ENCODE measurements around the gene HTRA3. TPM values are rescaled to one million over a fixed set of nuclear protein-coding genes. Genes with fewer than 3 reads are reported as not detected.

HTRA3 gene
- total RNA-seq, 1 experiment from 2014 or later: 2.8 TPM

DNA sequence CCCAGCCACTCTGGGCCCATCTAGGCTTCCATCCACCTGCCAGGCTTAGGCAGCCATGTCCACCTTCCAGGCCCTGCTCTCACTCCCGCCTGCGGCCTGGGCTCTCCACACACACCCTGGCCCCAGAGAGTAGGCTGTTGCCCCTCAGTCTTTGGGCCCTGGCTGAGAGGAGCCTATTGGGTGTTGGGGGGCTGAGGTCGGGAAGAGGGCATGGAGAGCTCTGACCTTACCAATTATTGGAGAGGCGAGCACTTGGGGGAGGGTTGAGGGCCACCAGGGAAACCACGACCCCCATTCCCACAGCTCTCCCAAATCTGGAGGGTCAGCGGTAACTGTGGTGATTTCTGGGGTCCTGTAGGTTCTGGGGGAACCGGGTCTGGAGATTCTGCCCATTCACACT is 38.2 kb downstream of the HTRA3 start:
- no peak for DNase-seq
- H3K27ac ChIP-seq (ENCODE audit: low read length): no peak overlapping the region
- ATAC-seq: no peak
- H3K4me3 ChIP-seq (ENCODE audit: low read length): no peak overlapping the region
- intact Hi-C loops (cut with micrococcal nuclease): no loop called here
- peaks cover 14% of the 10 kb centered on the region for H3K4me1 ChIP-seq (ENCODE audit: insufficient read depth, low read length)
- CTCF ChIA-PET: no interaction called here
- no peaks in the 10 kb centered on the region for H3K27me3 ChIP-seq (ENCODE audit: low read length)
- TF ChIP-seq, protein P1, sequence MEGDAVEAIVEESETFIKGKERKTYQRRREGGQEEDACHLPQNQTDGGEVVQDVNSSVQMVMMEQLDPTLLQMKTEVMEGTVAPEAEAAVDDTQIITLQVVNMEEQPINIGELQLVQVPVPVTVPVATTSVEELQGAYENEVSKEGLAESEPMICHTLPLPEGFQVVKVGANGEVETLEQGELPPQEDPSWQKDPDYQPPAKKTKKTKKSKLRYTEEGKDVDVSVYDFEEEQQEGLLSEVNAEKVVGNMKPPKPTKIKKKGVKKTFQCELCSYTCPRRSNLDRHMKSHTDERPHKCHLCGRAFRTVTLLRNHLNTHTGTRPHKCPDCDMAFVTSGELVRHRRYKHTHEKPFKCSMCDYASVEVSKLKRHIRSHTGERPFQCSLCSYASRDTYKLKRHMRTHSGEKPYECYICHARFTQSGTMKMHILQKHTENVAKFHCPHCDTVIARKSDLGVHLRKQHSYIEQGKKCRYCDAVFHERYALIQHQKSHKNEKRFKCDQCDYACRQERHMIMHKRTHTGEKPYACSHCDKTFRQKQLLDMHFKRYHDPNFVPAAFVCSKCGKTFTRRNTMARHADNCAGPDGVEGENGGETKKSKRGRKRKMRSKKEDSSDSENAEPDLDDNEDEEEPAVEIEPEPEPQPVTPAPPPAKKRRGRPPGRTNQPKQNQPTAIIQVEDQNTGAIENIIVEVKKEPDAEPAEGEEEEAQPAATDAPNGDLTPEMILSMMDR (conservative IDR thresholded peaks at IDR 0.05; ENCODE audit: low read depth, low read length): no peak
- TF ChIP-seq EZH2 (IDR thresholded peaks at IDR 0.05; ENCODE audit: low read length, unreplicated experiment): no peak
- no peak for TF ChIP-seq EZH2phosphoT487 (IDR thresholded peaks at IDR 0.05; ENCODE audit: borderline replicate concordance, low read length)
- POLR2A ChIA-PET (ENCODE audit: unreplicated experiment): no interaction called here
- H3K9me2 ChIP-seq (replicated peaks; ENCODE audit: low read length): no peaks in the 10 kb centered on the region
- H2AFZ ChIP-seq (ENCODE audit: low read length): no peak overlapping the region
- no TSS peak for BruUV-seq (replicated peaks)
- no peaks in the 10 kb centered on the region for H3K9me3 ChIP-seq (ENCODE audit: low read length)
- H3K36me3 ChIP-seq (ENCODE audit: low read depth, low read length): no peaks in the 10 kb centered on the region
- H3K79me2 ChIP-seq (ENCODE audit: low read length): no peaks in the 10 kb centered on the region
- no peaks in the 10 kb centered on the region for H4K20me1 ChIP-seq (ENCODE audit: low read length)
- H3K9ac ChIP-seq (ENCODE audit: low read length): no peak overlapping the region
- no peaks in the 10 kb centered on the region for H3F3A ChIP-seq (ENCODE audit: low read length, unreplicated experiment)
- H3K4me2 ChIP-seq (ENCODE audit: low read length): no peak overlapping the region

DNA sequence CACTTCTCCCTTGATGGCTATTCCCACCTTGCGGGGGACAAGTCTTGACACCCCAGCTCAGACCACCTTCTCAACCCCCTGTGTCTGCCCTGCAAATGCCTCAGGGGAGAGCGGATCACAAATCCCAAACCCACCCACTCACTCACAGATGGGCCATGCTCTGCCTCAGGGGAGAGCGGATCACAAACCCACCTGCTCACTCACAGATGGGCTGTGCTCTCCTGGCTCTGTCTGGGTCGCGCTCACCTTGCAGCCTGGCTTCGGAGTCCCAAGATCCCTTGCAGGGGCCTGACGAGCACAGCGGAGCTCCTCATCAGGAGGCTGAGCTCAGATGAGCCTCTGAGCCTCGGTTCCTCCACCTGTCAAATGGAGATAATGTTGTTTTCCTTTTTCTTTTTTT is 38.6 kb downstream of the HTRA3 start:
- Histone ChIP-seq H3K9me2 (replicated peaks; ENCODE audit: low read length) (no peaks in the 10 kb centered on the region), H3K9ac (ENCODE audit: low read length) (no peak overlapping the region), H3K9me3 (ENCODE audit: low read length) (no peaks in the 10 kb centered on the region), H3K4me1 (ENCODE audit: insufficient read depth, low read length) (peaks cover 12% of the 10 kb centered on the region), H3K4me2 (ENCODE audit: low read length) (no peak overlapping the region), H3K27ac (ENCODE audit: low read length) (no peak overlapping the region), H3F3A (ENCODE audit: low read length, unreplicated experiment) (no peaks in the 10 kb centered on the region), H3K79me2 (ENCODE audit: low read length) (no peaks in the 10 kb centered on the region), H2AFZ (ENCODE audit: low read length) (no peak overlapping the region), H3K27me3 (ENCODE audit: low read length) (no peaks in the 10 kb centered on the region), H3K4me3 (ENCODE audit: low read length) (no peak overlapping the region), H4K20me1 (ENCODE audit: low read length) (no peaks in the 10 kb centered on the region), H3K36me3 (ENCODE audit: low read depth, low read length) (no peaks in the 10 kb centered on the region)
- POLR2A ChIA-PET (ENCODE audit: unreplicated experiment): no interaction called here
- TF ChIP-seq, protein P1 (conservative IDR thresholded peaks at IDR 0.05; ENCODE audit: low read depth, low read length): no peak
- no peak for TF ChIP-seq EZH2phosphoT487 (IDR thresholded peaks at IDR 0.05; ENCODE audit: borderline replicate concordance, low read length)
- TF ChIP-seq EZH2 (IDR thresholded peaks at IDR 0.05; ENCODE audit: low read length, unreplicated experiment): no peak
- CTCF ChIA-PET: no interaction called here
- DNase-seq (no peak), ATAC-seq (no peak)
- no TSS peak for BruUV-seq (replicated peaks)
- intact Hi-C loops (cut with micrococcal nuclease): no loop called here

DNA sequence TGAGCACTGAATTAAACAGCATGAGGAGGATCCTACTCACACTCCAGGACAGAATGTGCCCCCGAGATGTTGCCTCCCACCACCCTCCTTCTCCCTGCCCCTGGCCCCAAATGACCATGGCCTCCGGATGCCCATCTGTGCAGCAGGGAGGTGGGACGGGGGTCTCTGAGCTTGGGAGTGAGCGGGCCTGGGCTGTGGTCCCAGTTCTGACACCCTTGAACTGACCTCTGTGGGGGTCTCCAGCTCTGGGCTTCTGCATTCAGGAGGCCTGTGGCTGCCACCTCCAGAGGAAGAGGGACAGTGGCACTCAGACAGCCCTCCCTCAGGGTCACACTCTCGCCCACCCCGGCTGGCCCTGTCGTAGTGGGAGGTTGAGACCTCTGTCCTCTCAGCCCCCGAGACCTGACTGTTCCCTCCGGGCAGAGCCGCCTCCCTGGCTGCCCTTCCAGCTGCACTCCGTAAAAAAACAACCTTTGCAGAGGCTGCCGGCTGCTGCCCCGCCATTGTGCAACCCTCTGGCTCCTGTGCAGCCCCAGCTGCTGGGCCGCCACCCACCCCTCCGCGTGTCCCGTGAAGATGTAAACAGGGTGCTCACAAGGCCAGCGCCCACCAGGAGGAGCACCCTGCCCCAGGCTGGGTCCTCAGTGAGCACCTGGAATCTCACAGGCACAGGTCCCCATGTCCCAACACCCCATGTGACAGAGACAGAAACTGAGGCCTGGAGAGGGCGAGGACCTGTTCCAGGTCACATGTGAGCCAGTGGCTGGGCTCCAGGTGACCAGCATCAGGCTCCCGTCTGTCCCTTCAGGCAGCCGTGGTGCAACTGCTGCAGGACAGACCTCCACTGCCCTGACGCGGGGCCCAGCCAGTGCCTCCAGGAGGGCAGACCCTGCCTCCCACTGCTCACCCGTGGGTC is 39.6 kb downstream of the HTRA3 start:
- H2AFZ ChIP-seq (ENCODE audit: low read length): no peak overlapping the region
- no peak overlapping the region for H3K9ac ChIP-seq (ENCODE audit: low read length)

More for the DNA sequence above, 39.6 kb downstream of the HTRA3 start:
- intact Hi-C loops (cut with micrococcal nuclease): no loop called here
- TF ChIP-seq, protein P1 (conservative IDR thresholded peaks at IDR 0.05; ENCODE audit: low read depth, low read length): no peak
- TF ChIP-seq EZH2phosphoT487 (IDR thresholded peaks at IDR 0.05; ENCODE audit: borderline replicate concordance, low read length) (no peak), EZH2 (IDR thresholded peaks at IDR 0.05; ENCODE audit: low read length, unreplicated experiment) (no peak)
- H4K20me1 ChIP-seq (ENCODE audit: low read length): no peaks in the 10 kb centered on the region
- H3K4me1 ChIP-seq (ENCODE audit: insufficient read depth, low read length): peaks cover 2% of the 10 kb centered on the region
- H3K27ac ChIP-seq (ENCODE audit: low read length): no peak overlapping the region
- no peak overlapping the region for H3K4me2 ChIP-seq (ENCODE audit: low read length)
- H3K9me3 ChIP-seq (ENCODE audit: low read length): no peaks in the 10 kb centered on the region
- no peaks in the 10 kb centered on the region for H3K9me2 ChIP-seq (replicated peaks; ENCODE audit: low read length)
- DNase-seq (no peak), ATAC-seq (no peak)
- H3K4me3 ChIP-seq (ENCODE audit: low read length): no peak overlapping the region
- CTCF ChIA-PET: no interaction called here
- H3K79me2 ChIP-seq (ENCODE audit: low read length): no peaks in the 10 kb centered on the region
- H3K27me3 ChIP-seq (ENCODE audit: low read length): no peaks in the 10 kb centered on the region
- POLR2A ChIA-PET (ENCODE audit: unreplicated experiment): no interaction called here
- no peaks in the 10 kb centered on the region for H3F3A ChIP-seq (ENCODE audit: low read length, unreplicated experiment)
- H3K36me3 ChIP-seq (ENCODE audit: low read depth, low read length): no peaks in the 10 kb centered on the region
- no TSS peak for BruUV-seq (replicated peaks)
